Left hindlimb (tissue), 1 donor: ENCODE results near the gene NOP14.

ENCODE experiments used
- DNase-seq: peaks from one replicate; pipeline ENCODE4 v3.0.0-alpha.2; 2018

Gene NOP14

GRCh38 chr4:2908686-2909085 lies 54.5 kb downstream of the NOP14 start:
- DNase-seq, result no peak

- DNase-seq, result no peak
Observed at GRCh38 chr4:2907706-2908293, 55.4 kb downstream of the NOP14 start.

GRCh38 chr4:2907226-2907625 lies 56.0 kb downstream of the NOP14 start:
- no peak for DNase-seq

- no peak for DNase-seq
Observed at GRCh38 chr4:2906218-2906617, 57.0 kb downstream of the NOP14 start.

DNA sequence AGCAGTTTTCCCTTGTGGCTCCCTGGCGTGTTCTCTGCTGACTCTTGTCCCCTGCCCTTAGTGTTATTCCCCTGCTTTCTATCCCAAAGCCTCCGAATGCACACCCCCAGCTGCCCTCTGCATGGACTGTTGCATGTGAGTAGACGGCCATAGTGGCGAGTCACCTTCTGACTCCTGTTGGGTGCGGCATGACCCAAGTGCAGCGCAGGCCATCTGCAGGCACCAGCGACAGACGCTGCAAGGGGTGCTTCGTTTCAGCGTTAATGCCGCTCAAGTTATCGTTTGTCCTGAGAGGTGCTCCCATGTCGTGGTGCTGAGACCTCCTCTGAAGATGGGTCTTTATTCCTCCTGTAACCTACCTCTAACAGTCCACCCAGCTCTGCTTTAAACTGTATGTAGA lies 57.7 kb downstream of the NOP14 start:
- no peak for DNase-seq

DNA sequence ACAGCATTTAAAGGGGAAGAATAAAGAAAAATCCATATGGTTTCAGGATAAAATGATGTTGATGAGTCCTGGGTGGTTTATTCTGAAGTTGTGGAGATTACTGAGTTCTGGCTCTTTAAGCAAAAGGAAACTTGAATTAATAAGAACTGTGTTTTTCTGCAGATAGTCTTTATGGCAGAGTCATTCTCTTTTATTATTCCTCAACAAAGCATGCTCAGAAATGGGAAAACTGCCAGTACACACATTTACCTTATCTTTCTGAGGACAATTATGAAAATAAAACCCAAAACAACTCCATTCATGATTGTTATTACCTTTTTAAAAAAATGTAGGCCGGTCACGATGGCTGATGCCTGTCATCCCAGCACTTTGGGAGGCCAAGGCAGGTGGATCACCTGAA lies 61.1 kb downstream of the NOP14 start:
- DNase-seq, result no peak

DNA sequence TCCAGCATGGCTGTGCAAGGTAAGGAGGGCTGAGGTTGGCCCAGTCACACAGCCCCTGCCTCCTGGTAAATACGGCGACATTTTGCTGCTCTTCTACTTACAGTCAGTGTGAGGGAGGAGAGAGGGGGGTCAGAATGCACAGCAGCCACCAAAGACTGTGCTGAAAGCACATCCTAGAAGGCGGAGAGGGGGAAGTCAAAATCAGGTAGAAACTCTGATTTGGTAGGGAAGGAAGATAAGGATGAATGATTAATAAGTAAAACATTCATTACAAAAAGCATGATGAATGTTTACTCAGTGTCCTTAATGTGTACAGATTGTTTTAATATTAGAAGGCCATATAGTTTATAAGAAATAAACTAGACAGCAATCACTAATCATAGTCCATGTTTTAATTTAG lies 62.0 kb downstream of the NOP14 start:
- no peak for DNase-seq

DNA sequence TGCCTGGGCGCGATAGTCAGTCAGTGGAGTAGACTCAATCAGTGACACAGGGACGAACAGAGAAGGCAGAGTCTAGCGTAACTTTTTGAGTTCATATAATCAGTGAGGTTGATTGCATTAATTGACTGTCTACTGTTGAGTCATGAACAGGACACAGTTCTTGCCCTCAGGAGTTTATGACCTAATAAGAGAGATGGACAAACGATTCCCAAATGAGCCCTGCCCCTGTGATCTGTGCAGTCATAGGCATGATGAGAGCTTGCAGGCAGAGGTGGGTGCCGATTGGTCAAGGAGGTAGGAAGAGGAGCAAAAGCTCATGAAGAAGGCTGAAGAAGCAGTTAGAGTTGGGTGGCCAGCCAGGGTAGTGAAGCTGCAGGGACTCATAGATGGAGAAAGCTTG lies 62.5 kb downstream of the NOP14 start:
- DNase-seq, result no peak

- DNase-seq, result no peak
Observed at GRCh38 chr4:2898001-2898400, 65.2 kb downstream of the NOP14 start.

DNA sequence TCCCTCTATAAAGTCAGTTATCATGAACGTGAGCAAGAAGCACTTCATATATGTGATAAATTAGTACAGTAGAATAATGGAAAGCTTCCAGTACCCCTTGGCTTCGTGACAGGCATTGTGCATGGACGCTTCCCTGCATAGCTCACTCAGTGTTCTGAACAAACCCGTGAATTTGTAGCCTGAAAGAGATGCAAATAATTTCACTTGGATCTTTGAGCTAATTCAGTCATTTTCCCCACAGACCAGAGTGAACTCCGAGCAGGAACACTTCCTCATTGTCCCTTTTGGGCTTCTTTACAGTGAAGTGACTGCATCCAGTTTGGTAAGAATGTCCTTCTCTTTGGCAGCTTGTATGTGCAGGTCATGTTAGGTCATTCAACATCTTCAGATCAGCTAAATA lies 69.4 kb downstream of the NOP14 start:
- DNase-seq, result no peak

GRCh38 chr4:2891294-2891693 lies 71.9 kb downstream of the NOP14 start:
- no peak for DNase-seq

GRCh38 chr4:2888886-2889285 lies 74.3 kb downstream of the NOP14 start:
- DNase-seq, result peak; percentile 41
